Chondrocyte (in vitro differentiated cells): ENCODE data around the gene FBXO44. TPM values are rescaled to one million over a fixed set of nuclear protein-coding genes. Genes with fewer than 3 reads are reported as not detected.
A peak's percentile ranks its signal among the peaks of the same experiment; 100 is the strongest.

Experiments
- DNase-seq: peaks from one replicate; pipeline ENCODE4 v3.0.0; 2021; ENCODE audit warnings: mixed read lengths, low spot score
- H3K27ac Mint-ChIP-seq: one replicate; pipeline ENCODE4 v1.8.0; 2021; ENCODE audit warnings: mild to moderate bottlenecking, moderate library complexity, mixed read lengths; ENCODE audit not compliant: unreplicated experiment
- H3K27me3 Mint-ChIP-seq: 2 replicates; pipeline ENCODE4 v1.8.0; 2021; ENCODE audit warnings: low read depth, mixed read lengths
- H3K36me3 Mint-ChIP-seq: 2 replicates; pipeline ENCODE4 v1.8.0; 2021; ENCODE audit warnings: low read depth, mixed read lengths
- H3K4me1 Mint-ChIP-seq: 2 replicates; pipeline ENCODE4 v1.8.0; 2021; ENCODE audit warnings: low read depth, mild to moderate bottlenecking, mixed read lengths
- H3K4me3 Mint-ChIP-seq: one replicate; pipeline ENCODE4 v1.8.0; 2021; ENCODE audit warnings: mild to moderate bottlenecking, moderate library complexity, mixed read lengths; ENCODE audit not compliant: unreplicated experiment
- H3K9me3 Mint-ChIP-seq: 2 replicates; pipeline ENCODE4 v1.8.0; 2021; ENCODE audit warnings: low read depth, mixed read lengths
- total RNA-seq: library from RNA; stranded (reverse); gene quantifications from 3 replicates; pipeline ENCODE4 v1.2.1, GENCODE V29; 2021
- TF ChIP-seq, protein P1 (sequence below): fragments of 200-600 bp; sonication (generic); IDR thresholded peaks from 2 replicates; pipeline ENCODE4 v1.5.0; 2021; ENCODE audit warnings: antibody characterized with exemption, mild to moderate bottlenecking, moderate library complexity

FBXO44 gene
- total RNA-seq, 1 donor from 2014 or later, result 17.5 TPM

DNA sequence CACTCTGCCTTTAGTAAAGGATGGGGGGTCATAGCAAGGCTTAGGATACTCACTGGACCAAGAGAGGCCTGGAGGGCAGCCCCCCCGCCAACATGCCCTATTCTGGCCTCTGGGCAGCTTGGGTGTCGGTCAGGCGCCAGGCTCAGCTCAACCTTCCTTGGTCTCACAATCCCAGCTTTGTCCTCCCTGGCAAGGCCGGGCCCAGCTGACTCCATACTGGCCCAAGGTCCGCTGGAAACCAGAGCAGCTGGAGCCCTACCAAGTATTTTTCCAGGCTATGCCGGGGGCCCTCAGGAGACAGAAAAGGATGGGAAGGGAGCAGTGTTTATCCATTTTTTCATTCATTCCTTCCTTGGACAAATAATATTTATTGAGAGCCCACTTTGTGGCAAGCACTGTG is 6.6 kb upstream of the FBXO44 start:
- no peak overlapping the region for H3K27ac Mint-ChIP-seq
- H3K4me3 Mint-ChIP-seq, result no peak overlapping the region
- TF ChIP-seq, protein P1, sequence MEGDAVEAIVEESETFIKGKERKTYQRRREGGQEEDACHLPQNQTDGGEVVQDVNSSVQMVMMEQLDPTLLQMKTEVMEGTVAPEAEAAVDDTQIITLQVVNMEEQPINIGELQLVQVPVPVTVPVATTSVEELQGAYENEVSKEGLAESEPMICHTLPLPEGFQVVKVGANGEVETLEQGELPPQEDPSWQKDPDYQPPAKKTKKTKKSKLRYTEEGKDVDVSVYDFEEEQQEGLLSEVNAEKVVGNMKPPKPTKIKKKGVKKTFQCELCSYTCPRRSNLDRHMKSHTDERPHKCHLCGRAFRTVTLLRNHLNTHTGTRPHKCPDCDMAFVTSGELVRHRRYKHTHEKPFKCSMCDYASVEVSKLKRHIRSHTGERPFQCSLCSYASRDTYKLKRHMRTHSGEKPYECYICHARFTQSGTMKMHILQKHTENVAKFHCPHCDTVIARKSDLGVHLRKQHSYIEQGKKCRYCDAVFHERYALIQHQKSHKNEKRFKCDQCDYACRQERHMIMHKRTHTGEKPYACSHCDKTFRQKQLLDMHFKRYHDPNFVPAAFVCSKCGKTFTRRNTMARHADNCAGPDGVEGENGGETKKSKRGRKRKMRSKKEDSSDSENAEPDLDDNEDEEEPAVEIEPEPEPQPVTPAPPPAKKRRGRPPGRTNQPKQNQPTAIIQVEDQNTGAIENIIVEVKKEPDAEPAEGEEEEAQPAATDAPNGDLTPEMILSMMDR, result no peak
- DNase-seq, result no peak
- H3K9me3 Mint-ChIP-seq, result no peaks in the 10 kb centered on the region
- peaks cover 7% of the 10 kb centered on the region for H3K4me1 Mint-ChIP-seq
- peaks cover 8% of the 10 kb centered on the region for H3K27me3 Mint-ChIP-seq
- peaks cover 1% of the 10 kb centered on the region for H3K36me3 Mint-ChIP-seq

DNA sequence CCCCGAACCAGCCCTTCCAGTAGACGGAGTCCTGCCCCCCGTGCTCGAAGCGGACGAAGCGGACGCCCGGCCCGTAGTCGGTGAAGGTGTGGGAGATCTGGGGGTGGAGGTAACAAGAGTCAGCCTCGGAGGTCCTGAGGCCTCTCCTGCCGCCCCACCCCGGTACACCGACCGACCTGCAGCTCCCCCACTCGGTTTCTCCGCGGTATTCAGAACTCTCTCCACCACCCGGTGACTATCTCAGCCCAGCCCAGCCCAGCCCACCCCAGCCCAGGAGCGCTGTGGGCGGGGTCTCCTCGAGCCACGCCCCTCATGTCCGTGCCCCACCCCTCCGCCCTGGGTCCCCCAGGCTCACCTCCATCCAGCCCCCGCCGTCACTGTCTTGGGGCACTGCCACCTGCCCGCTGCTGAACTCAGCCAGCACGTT is 5.9 kb upstream of the FBXO44 start:
- Mint-ChIP-seq H3K27me3 (peaks cover 8% of the 10 kb centered on the region), H3K36me3 (peaks cover 1% of the 10 kb centered on the region), H3K9me3 (no peaks in the 10 kb centered on the region), H3K4me3 (no peak overlapping the region), H3K27ac (no peak overlapping the region), H3K4me1 (peaks cover 7% of the 10 kb centered on the region)
- TF ChIP-seq, protein P1, result no peak
- DNase-seq, result no peak

DNA sequence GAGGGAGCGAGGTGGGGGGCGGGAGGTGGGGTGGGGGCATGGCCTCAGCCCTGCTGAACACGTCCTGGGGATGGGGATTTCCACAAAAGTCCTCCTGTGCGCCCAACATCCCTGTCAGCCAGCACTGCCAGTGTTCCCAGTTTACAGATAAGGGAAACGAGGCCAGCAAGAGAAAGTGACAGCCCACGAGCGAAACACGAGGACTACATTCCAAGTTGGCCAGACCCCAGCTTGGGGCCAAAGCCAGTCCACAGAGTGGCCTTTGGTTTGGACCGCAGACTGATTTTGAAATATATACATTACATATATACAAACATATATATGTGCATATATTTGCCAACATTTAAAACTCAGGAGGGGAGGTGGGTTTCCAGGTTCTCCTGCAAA is 5.4 kb upstream of the FBXO44 start:
- peaks cover 8% of the 10 kb centered on the region for H3K27me3 Mint-ChIP-seq
- no peak overlapping the region for H3K27ac Mint-ChIP-seq
- H3K36me3 Mint-ChIP-seq, result peaks cover 1% of the 10 kb centered on the region
- no peaks in the 10 kb centered on the region for H3K9me3 Mint-ChIP-seq
- H3K4me3 Mint-ChIP-seq, result no peak overlapping the region
- TF ChIP-seq, protein P1, result no peak
- H3K4me1 Mint-ChIP-seq, result peaks cover 7% of the 10 kb centered on the region
- no peak for DNase-seq

DNA sequence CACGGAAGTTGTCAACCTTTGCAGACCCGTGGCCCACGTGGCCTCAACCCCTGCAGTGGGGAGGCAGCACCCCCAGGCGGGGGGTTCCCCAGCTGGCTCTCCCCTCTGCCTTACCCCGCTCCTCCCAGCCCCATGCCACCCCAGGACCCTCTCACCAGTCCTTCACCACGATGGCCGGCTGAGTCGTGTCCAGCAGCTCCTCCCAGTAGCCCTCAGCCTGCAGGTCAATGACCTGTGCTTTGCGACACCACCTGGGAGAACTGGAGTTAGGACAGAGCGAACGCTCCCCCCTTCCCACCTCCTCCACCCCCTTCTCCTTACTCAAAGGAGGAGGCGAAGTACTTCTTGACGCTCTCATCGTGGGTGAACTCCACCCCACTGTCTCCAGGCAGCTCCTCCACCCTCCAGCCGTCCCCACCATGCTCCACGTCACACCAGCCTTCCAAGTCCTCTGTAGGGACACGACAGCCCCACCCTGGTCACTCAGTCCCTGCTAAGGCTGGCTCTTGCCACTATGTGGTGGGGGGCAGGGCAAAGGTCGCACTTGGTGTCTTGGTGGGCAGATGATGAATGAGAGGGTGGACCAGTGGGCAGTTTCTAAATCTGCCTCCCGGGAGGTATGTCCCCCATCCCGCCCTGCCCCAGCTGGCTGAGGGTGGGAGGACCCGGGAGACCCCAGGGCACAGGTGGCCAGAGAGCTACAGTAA is 4.9 kb upstream of the FBXO44 start:
- H3K9me3 Mint-ChIP-seq, result no peaks in the 10 kb centered on the region
- peaks cover 1% of the 10 kb centered on the region for H3K36me3 Mint-ChIP-seq
- no peak for DNase-seq
- H3K4me1 Mint-ChIP-seq, result peaks cover 7% of the 10 kb centered on the region
- H3K27me3 Mint-ChIP-seq, result peaks cover 8% of the 10 kb centered on the region
- H3K4me3 Mint-ChIP-seq, result no peak overlapping the region
- TF ChIP-seq, protein P1, result no peak
- no peak overlapping the region for H3K27ac Mint-ChIP-seq

DNA sequence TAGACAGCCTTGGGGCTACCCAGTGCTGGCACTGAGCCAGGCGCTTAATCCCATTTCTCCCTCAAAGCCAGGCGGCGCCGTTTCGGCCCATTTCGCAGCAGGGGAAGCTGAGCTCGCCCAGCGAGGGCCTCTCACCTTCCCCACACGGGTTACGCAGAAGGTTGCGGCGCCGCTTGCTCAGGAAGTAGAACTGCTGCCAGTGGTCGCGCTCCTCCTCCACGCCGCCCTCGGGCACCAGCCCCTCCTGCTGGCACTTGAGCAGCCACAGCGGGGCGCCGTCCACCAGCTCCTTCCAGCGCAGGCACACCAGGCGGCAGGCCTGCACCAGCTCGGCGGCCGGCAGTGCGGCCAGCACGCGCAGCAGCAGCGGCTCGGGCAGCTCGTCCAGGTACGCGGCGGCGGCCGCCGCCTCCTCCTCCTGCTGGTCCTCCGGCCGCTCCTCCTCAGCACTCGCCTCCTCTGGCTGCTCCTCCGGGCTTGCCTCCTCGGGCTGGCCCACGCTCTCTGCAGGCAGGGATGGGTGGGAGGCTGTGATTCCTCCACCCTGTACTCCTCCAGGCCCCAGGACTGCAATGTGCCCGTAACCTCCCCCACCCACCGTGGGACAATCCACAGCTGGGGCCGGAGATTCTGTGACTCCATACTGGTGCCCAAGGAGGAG is 4.2 kb upstream of the FBXO44 start:
- no peak for DNase-seq
- TF ChIP-seq, protein P1, result peak; percentile 84
- peaks cover 1% of the 10 kb centered on the region for H3K36me3 Mint-ChIP-seq
- no peaks in the 10 kb centered on the region for H3K9me3 Mint-ChIP-seq
- no peak overlapping the region for H3K27ac Mint-ChIP-seq
- peaks cover 10% of the 10 kb centered on the region for H3K4me1 Mint-ChIP-seq
- peak overlapping the region; percentile 56 for H3K4me3 Mint-ChIP-seq
- peaks cover 8% of the 10 kb centered on the region for H3K27me3 Mint-ChIP-seq
